ENCODE measurements around the gene DDR2. TPM values are rescaled to one million over a fixed set of nuclear protein-coding genes. Genes with fewer than 3 reads are reported as not detected.
"Not testable (repeated sequence)": the region's sequence is repeated elsewhere in the genome, so short reads cannot be mapped to it uniquely, and the experiment has no call there.

DDR2 gene
- total RNA-seq, 2 experiments from 2014 or later: 0.22 to 0.42 TPM

DNA sequence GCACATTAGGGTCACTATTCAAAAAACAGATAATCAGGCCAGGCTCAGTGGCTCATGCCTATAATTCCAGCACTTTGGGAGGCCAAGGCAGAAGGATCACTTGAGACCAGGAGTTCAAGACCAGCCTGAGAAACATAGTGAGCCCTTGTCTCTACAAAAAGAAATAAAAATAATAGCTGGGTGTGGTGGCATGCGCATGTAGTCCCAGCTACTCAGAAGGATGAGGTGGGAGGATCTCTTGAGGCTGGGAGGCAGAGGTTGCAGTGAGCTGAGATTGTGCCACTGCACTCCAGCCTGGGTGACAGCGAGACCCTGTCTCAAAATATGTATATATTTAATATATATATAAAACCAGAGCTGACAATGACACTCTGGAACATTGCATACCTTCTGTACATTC is 180.1 kb downstream of the DDR2 start:
- H3K36me3 Mint-ChIP-seq (ENCODE audit: low read depth): peaks cover 39% of the 10 kb centered on the region
- intact Hi-C loops (cut with DNase I, micrococcal nuclease); ATAC-seq (ENCODE audit: poor library complexity); DNase-seq; H3K4me1 ChIP-seq (ENCODE audit: insufficient read depth, low read length); H3K4me3 ChIP-seq (ENCODE audit: low read length); H3K9me3 ChIP-seq (ENCODE audit: control insufficient read depth in 1 of 2, insufficient read depth in 1 of 2, low read length in 2 of 2); H3K27ac ChIP-seq (ENCODE audit: low read depth in 1 of 2, low read length in 2 of 2); H3K27me3 ChIP-seq (ENCODE audit: control insufficient read depth in 1 of 2, insufficient read depth in 2 of 2, low read length in 2 of 2); H3K27me3 Mint-ChIP-seq; CTCF ChIA-PET; H3K36me3 ChIP-seq (ENCODE audit: insufficient read depth, low read length); H3K9me3 Mint-ChIP-seq; H3K4me1 Mint-ChIP-seq (ENCODE audit: low read depth); POLR2A ChIA-PET; H3K4me3 Mint-ChIP-seq; H3K27ac Mint-ChIP-seq: not testable (repeated sequence)

DNA sequence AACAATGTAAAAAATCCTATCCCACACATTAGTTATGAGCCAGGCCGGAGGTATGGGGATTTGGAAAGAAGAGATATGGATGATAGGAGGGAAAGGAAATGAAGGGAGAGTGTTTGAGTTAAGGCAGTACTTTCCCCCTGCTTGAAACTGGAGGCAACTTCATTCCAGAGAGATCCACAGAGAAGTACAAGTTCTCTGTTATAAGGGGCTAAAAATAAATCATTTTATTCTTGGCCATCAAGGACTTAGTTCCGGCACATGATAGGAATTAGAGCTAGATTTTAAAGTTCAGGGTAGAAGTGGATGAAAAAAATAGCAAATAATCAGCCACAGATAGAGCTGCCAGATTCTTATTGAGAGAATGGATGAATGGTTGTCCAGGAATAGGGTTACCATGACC is 185.9 kb downstream of the DDR2 start:
- H3K27ac Mint-ChIP-seq; H3K9me3 Mint-ChIP-seq; H3K36me3 ChIP-seq (ENCODE audit: insufficient read depth, low read length); ATAC-seq (ENCODE audit: poor library complexity); H3K9me3 ChIP-seq (ENCODE audit: control insufficient read depth in 1 of 2, insufficient read depth in 1 of 2, low read length in 2 of 2); H3K4me3 Mint-ChIP-seq; H3K27ac ChIP-seq (ENCODE audit: low read depth in 1 of 2, low read length in 2 of 2); H3K36me3 Mint-ChIP-seq (ENCODE audit: low read depth); H3K4me1 ChIP-seq (ENCODE audit: insufficient read depth, low read length); POLR2A ChIA-PET; intact Hi-C loops (cut with DNase I, micrococcal nuclease); H3K4me3 ChIP-seq (ENCODE audit: low read length); H3K27me3 ChIP-seq (ENCODE audit: control insufficient read depth in 1 of 2, insufficient read depth in 2 of 2, low read length in 2 of 2); CTCF ChIA-PET; DNase-seq: not testable (repeated sequence)
- Mint-ChIP-seq H3K4me1 (ENCODE audit: low read depth) (peaks cover 13% of the 10 kb centered on the region), H3K27me3 (peaks cover 26% of the 10 kb centered on the region)

DNA sequence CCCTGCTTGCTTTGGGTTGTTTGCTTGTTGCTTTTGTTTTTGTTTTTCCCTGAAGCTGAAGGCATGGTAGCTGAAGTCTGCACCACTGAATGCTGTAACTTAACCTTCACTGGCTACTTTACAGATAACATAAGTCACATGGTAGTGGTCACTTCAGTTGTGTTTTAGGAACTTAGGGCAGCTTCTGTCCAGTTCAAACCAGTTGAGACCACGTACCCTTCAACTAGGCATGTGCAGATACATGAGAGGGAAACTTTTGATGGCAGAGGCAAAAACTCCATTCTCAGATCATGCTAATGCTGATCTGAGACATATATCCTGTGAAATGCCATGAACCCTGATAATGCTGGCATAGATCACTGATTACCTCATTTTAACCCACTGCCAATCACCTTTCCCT is 186.4 kb downstream of the DDR2 start:
- H3K4me3 Mint-ChIP-seq; H3K27ac Mint-ChIP-seq; POLR2A ChIA-PET; H3K36me3 Mint-ChIP-seq (ENCODE audit: low read depth); H3K9me3 Mint-ChIP-seq; H3K9me3 ChIP-seq (ENCODE audit: control insufficient read depth in 1 of 2, insufficient read depth in 1 of 2, low read length in 2 of 2); H3K4me3 ChIP-seq (ENCODE audit: low read length); H3K27ac ChIP-seq (ENCODE audit: low read depth in 1 of 2, low read length in 2 of 2); H3K4me1 ChIP-seq (ENCODE audit: insufficient read depth, low read length); ATAC-seq (ENCODE audit: poor library complexity); DNase-seq; H3K36me3 ChIP-seq (ENCODE audit: insufficient read depth, low read length); intact Hi-C loops (cut with DNase I, micrococcal nuclease); CTCF ChIA-PET: not testable (repeated sequence)
- Mint-ChIP-seq H3K27me3 (peaks cover 31% of the 10 kb centered on the region), H3K4me1 (ENCODE audit: low read depth) (peaks cover 16% of the 10 kb centered on the region)
- peaks cover 7 to 10% of the 10 kb centered on the region in 2 experiments for H3K27me3 ChIP-seq (ENCODE audit: control insufficient read depth in 1 of 2, insufficient read depth in 2 of 2, low read length in 2 of 2)

DNA sequence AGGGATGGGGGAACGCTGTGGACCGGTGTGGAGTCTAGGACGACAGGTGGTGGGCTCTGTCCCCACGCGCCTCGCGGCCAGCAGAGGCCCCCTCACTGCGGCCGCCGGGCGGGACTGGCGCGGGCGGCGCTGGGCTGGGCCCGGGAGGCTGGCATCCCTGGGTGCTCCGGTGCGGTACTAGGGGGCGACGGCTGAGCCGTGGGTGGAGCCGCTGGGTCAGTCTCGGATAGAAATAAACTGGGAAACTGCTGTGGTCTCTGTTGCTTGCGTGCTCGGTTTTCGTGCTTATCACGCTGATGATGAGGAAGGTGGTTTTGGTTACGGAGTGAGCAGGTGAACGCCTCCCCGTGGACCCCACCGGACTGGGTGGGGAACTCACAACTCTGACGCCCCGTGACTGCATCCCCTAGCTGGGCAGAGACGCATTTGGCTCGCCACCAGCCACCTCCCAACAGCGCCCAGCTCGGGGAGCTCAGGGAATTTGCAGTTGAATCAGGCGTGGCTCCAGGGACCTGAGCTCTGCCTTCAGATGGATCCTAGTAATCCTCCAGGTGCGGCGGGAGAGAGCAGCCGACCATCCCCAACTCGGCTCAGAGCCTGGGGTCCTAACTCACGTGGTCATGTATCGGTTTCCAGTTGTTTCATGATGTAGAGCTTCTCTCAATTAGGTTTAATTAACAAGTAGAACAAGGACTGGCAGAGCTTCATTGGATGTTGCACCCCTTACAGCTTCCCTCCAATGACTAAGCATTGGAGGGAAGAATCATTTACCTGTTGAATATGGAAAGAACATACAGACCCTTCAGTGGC is 190.3 kb downstream of the DDR2 start:
- ATAC-seq (ENCODE audit: poor library complexity): no peak

More for the DNA sequence above, 190.3 kb downstream of the DDR2 start:
- Histone ChIP-seq H3K4me1 (ENCODE audit: insufficient read depth, low read length) (peaks cover 9% of the 10 kb centered on the region), H3K4me3 (ENCODE audit: low read length) (peak overlapping the region; percentile 26), H3K36me3 (ENCODE audit: insufficient read depth, low read length) (no peaks in the 10 kb centered on the region), H3K27me3 (ENCODE audit: control insufficient read depth in 1 of 2, insufficient read depth in 2 of 2, low read length in 2 of 2) (peaks cover 9 to 27% of the 10 kb centered on the region in 2 experiments), H3K9me3 (ENCODE audit: control insufficient read depth in 1 of 2, insufficient read depth in 1 of 2, low read length in 2 of 2) (no peaks in the 10 kb centered on the region), H3K27ac (ENCODE audit: low read depth in 1 of 2, low read length in 2 of 2) (no peak overlapping the region)
- Mint-ChIP-seq H3K27ac (no peak overlapping the region), H3K4me1 (ENCODE audit: low read depth) (peaks cover 16% of the 10 kb centered on the region), H3K36me3 (ENCODE audit: low read depth) (no peaks in the 10 kb centered on the region), H3K9me3 (no peaks in the 10 kb centered on the region), H3K4me3 (no peak overlapping the region), H3K27me3 (peaks cover 61% of the 10 kb centered on the region)
- TF ChIP-seq, protein P1, sequence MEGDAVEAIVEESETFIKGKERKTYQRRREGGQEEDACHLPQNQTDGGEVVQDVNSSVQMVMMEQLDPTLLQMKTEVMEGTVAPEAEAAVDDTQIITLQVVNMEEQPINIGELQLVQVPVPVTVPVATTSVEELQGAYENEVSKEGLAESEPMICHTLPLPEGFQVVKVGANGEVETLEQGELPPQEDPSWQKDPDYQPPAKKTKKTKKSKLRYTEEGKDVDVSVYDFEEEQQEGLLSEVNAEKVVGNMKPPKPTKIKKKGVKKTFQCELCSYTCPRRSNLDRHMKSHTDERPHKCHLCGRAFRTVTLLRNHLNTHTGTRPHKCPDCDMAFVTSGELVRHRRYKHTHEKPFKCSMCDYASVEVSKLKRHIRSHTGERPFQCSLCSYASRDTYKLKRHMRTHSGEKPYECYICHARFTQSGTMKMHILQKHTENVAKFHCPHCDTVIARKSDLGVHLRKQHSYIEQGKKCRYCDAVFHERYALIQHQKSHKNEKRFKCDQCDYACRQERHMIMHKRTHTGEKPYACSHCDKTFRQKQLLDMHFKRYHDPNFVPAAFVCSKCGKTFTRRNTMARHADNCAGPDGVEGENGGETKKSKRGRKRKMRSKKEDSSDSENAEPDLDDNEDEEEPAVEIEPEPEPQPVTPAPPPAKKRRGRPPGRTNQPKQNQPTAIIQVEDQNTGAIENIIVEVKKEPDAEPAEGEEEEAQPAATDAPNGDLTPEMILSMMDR (IDR thresholded peaks at IDR 0.05): no peak
- intact Hi-C loops (cut with DNase I, micrococcal nuclease): no loop called here
- DNase-seq: peak in 3 of 14 experiments; percentile 2 to 27 (median 11)
- ChIA-PET CTCF (no interaction called here), POLR2A (no interaction called here)

Measured in CD4-positive, alpha-beta T cell (primary cell).